Superior temporal gyrus (tissue), 1 donor: ENCODE data around the gene ASS1.

Source experiments
- DNase-seq: peaks from one replicate; pipeline ENCODE4 v3.0.0-alpha.2; 2016; ENCODE audit errors: extremely low spot score

Gene ASS1

DNA sequence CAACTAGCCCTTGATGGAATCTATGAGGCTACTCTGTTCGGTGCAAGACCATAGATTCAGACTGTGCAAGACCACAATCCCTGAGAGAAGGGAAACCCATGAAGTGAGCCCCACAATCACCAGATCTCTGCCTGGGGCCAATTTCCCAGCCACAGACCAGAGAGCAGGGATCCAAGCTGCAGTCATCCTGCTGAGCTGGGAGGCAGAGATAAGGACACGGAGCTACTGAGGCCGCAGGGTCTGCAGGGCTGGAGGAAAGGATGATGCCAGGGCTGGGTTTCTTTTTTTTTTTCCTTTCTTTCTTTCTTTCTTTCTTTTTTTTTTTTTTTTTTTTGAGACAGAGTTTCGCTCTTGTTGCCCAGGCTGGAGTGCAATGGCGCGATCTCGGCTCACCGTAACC, 86.9 kb downstream of the ASS1 start:
- no peak for DNase-seq

DNA sequence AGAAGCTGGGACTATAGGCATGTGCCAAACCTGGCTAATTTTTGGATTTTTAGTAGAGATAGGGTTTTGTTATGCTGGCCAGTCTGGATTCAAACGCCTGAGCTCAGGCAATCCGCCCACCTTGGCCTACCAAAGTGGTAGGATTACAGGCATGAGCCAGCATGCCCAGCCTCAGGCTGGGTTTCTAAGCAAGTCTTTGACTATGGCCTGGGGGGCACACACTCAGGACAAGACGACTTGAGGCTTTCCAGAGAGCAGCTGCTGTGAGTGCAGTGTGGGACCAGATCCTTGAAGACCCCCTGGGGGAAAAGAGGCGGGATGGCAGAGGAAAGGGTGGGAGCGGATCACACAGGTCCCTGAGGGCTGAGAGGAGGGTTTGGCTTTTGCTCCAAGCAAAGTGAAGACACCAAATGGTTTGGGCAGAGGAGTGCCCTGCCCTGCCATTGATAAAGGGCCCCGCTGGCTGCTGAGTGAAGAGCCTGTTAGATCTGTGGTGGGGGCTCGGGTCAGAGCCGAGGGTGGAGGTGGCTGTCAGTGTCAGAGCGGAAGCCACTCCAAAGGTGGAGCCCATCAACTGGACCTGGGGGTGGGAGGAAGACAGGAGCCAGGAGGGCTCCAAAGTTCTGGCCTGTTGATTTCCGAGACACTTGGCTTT, 87.8 kb downstream of the ASS1 start:
- no peak for DNase-seq

DNA sequence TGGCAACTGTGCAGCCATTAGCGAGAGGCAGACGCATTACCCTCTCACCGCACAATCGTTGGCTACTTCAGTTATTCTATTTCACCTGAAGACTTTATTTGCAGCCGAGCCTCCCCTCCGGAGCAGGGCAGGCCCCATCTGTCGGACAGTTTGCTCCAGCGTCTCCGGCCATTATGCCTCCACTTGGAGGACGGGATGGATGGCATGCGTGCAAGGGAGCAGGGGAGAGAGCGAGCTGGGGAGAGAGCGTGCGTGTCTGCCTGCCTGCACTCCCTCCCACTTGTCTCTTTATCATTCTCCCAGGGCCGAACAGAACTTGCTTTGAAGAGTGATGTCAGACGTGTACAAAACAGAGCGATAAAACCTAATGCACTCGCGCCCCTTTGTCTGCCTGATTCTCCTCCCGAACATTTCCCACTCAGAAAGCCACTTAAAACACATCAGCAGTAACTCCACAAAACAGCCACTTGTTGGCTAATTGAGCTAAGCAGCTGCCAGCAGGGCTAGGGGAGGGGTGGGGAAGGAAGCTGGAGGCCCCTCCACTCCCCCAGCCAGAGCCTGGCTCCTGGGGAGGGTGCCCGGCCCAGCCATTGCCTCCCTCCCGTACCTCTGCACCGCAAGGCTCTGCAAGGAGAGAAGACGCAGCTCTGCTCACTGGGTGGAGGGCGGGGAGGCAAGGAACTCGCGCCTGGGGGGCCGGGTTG, 91.2 kb downstream of the ASS1 start:
- no peak for DNase-seq

DNA sequence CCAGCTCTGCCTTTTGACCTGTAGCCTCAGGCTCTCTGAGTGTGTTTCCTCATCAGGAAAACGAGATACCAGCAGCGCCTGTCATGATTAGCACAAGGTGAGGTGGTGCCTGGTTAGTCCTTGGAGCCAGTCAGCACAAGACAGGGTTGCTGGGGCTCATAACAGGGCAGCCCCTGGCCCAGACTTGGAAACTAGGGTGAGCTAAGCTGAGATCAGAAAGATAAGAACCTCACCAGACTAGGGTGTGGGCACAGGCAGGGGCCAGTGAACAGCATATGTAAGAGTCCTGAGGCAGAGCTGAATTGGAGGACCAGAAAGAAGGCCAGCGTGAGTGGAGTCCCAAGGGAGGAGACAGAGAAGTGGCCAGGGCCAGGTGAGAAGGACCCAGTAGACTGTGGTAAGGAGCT, 91.9 kb downstream of the ASS1 start:
- DNase-seq = no peak

DNA sequence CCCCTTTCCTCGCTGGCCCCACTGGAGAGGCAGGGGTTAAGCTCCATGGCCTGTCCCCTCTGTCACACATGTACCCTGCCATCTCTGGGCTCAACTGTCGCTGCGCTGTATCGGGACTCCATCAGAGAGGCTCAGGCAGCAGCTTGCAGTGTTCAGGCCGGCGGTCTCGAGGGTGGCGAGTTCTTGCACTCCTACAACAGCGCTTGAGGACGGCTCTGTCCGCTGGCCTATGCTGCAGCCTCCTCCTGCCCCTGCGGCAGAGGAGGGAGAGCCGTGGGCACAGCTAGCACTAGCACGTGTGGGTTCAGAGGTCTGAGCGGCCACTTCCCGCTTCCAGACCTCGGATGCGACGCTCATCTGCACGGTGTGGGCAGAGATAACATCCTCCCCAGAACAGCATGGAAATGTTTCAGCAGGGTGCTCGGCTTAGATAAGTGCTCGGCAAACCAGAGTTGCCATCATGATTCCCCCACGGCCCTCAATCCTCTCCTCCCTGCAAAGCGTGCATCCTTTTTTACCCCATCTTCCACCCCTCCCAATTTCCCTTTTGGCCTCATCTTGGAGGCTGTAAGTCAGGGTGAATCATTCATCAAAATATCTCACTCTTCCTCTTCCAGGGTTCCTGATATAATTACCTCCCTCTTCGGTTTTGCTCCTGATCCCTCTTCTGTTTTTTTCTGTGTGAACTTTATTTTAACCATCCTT, 92.7 kb downstream of the ASS1 start:
- DNase-seq = no peak

DNA sequence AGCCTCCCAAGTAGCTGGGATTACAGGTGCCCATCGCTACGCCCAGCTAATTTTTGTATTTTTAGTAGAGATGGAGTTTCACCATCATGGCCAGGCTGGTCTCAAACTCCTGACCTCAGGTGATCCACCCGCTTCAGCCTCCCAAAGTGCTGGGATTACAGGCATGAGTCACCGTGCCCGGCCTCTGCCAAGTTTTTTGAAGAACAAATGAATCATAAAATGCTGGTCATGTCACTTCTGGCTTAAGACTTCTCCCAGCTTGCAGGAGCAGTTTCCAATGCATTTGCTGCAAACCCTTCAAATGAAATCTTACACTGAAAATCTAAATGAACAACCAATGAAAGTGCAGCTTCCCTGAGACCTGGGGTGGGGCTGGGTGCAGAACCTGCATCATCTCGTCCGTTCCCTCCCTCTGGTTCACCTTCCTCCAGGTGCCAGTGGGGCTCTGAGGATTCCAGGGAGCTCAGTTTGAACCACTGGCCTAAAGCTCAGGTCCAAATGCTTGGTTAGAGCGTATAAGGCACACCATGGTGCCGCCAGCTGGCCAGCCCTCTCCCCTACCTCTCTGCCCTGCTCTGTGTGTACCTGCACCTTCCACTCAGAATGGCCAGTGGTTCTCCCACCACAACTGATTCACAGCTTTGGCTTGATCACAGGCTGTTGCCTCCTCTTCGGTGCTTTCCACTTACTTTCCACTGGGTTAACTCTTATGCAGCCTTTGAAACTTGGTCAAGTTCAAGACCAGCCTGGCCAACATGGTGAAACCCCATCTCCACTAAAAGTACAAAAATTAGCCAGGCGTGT, 94.9 kb downstream of the ASS1 start:
- DNase-seq = peak; percentile 14

DNA sequence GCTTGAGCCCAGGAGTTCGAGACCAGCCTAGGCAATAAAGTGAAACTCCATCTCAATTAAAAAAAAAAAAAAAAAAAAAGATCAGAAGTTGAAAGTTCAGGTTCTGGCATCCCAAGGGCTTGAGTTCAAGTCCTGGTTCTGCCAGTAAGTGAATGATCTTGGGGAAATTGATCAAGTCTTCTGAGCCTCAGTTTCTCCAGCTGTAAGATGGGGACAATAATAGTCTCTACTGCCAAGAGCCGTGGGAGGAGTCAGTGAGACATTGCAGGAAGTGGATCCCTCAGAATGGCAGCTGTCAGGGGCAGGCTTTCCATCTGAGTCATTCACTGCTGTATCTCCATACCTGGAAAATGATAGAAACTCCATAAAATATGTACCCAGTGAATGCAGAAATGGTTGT, 96.8 kb downstream of the ASS1 start:
- DNase-seq = no peak

DNA sequence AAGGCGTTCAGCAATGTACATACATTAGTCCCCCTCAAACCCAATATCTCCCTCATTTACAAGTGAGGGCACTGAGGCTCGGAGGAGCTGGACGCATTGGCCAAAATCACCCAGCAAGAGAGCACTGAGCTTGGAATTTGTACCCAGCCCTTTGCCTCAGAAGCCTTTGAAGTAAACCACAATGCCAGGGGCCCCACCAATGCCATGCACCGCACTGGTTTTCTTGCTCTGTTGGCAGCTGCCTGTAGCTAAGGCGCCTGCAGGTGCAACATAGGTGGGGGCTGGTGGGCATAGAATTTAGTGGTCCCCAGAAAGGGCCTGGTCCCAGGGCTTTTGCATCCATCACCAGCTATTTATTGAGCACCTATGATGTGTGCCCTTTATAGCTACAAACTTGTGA, 97.3 kb downstream of the ASS1 start:
- no peak for DNase-seq

DNA sequence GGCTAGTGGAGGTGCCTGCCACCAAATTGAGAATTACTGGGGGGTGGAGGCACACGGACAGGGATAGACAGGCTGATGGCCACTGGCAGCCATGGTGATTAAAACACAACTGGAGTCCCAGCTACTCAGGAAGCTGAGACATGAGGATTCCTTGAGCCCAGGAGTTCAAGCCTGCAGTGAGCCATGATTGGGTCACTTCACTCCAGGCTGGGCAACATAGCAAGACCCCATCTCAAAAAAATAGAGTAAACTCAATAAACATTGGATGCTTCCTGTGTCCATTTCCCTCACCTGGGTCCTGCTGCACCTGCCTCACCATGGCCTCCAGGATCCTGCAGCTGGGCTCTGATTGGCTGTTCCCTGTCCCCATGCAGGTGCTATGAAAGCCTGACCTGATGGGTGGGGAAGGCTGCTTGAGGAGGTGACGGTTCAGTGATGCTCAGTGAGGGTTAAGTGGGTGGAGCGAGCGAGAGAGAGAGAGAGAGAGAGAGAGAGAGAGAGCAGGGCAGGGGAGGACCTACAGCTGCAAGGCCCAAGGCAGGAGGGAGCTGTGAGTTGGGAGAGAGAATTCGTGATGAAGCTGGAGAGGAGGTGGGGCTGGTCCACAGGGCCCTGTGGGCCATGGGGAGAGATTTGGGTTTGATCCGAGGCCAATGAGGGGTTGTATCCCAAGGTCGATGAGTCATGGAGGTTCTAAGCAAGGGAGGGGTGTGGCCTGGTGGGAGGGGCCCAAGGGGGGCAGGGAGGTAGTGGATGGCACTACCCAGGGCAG, 97.9 kb downstream of the ASS1 start:
- DNase-seq = no peak

DNA sequence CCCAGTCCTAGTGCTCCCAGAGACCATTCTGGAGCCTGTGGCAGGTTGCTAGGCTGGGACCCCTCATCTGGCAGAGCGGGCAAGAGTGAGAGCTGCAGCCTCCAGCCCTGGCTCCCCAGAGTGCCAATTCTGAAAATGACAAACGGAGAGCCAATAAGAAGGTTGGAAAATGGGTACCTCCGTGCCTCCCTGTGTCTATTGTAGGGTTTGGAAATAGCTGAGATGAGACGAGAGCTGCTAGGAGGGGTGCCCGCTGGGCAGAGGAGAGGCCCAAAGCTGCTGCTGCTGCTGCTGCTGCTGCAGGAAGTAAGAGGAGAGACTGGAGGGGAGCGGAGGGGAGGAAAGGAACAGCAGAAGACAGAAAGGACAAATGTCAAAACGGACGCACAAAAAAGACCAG, 98.6 kb downstream of the ASS1 start:
- no peak for DNase-seq

DNA sequence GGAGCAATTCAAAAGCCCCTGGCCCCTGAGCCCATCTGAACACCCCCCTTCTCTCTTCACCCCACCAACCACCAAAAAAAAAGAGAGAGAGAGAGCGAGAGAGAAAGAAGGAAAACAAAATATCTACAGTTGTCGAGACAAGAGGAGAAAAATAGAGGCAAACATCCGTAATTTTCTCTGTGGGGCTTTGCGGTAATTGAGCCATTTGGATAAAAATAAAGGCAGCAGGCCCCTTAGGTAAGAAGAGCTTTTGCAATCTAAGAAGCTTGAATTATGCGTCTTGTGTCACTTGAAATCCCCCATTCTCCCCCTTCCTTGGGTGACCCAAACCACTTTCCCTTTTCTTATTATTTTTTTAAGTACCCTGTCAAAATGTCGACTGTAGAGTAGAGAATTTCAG, 99.1 kb downstream of the ASS1 start:
- no peak for DNase-seq

DNA sequence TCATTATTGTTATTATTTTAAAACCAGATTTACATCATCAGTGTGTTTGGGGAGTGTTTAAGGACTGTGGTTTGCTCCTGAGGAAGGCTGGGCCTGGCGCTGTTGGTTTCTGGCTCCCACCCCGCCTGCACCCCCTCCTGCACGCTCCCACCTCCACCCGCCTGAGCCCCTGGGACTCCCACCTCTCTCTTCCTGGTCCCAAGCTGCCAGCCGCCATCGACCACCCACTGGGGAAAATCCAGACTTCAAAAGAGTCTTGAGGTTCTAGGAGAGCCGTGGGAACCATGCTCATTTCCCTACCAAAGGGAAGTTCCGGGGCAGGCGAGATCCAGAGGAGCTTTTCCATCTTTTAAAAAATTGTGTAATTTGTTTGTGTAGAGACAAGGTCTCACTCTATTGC, 99.6 kb downstream of the ASS1 start:
- no peak for DNase-seq

DNA sequence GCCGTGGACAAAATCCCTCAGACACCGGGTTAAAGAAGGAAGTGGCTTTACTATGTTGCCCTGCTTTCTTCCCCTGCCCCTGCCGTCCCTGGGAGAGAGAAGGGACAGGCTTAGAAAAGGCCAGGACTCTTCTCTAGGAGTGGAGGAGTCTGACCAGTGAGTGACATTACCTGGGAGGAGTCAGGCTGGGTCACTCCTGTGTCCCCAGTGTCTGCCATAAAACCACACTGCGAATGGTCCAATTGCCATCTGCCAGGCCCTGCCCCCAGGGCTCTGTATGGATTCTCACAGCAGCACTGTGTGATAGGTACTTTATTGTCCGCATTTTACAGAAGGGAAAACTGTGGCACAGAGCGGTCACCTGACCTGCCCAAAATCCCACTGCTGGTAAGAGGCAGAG, 103.3 kb downstream of the ASS1 start:
- no peak for DNase-seq

DNA sequence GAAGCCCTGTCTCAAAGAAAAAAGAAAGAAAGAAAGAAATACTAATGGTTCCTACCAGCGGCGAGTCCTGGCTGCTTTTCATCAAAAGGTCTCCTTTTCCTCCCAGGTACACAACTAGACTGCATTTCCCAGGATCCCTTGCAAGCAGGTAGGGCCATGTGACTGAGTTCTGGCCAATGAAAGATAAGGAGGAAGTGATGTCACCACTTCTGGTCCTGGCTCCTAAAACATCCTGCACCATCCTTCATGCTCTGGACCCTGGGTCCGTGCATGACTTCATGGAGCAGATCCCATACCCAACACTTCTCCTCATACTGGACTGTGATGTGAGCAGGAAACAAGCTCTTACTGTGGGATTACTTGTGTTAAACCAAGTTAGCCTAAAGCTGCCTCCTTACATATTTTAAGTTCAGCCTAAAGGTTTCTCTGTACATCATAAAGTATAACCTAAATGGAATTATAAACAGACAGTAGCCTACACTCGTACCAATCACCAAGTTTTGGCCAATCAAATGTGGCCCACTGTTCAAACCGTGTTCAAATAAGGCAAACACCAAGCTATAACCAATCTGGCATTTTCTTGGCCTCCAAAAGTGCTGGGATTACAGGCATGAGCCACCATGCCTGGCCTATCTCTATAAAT, 104.5 kb downstream of the ASS1 start:
- DNase-seq = no peak
